ENCODE data around the gene GATA6.

DNA sequence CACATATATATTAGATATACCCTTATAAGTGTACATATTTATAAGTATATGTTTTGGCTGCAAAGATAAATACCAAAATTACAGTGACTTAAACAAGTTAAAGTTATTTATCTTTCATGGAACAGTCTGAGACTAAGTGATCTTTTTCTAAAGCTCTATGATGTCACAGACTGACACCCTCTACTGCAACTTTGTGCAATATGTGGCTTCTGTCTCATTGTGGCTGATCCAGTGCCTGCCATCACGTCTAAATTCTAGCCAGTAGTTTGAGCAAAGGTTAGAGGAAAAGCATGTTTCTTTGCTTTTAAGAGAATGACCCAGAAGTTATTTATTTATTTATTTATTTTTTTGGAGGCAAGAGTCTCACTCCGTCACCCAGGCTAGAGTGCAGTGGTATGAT, 13.8 kb upstream of the GATA6 start:
- TF ChIP-seq, protein P1, sequence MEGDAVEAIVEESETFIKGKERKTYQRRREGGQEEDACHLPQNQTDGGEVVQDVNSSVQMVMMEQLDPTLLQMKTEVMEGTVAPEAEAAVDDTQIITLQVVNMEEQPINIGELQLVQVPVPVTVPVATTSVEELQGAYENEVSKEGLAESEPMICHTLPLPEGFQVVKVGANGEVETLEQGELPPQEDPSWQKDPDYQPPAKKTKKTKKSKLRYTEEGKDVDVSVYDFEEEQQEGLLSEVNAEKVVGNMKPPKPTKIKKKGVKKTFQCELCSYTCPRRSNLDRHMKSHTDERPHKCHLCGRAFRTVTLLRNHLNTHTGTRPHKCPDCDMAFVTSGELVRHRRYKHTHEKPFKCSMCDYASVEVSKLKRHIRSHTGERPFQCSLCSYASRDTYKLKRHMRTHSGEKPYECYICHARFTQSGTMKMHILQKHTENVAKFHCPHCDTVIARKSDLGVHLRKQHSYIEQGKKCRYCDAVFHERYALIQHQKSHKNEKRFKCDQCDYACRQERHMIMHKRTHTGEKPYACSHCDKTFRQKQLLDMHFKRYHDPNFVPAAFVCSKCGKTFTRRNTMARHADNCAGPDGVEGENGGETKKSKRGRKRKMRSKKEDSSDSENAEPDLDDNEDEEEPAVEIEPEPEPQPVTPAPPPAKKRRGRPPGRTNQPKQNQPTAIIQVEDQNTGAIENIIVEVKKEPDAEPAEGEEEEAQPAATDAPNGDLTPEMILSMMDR (IDR thresholded peaks at IDR 0.05; ENCODE audit: insufficient read depth, low read length, poor library complexity, severe bottlenecking) = no peak
- no peak for TF ChIP-seq EZH2phosphoT487 (conservative IDR thresholded peaks at IDR 0.05; ENCODE audit: low read length)
